ENCODE measurements around the gene QRICH2.

DNA sequence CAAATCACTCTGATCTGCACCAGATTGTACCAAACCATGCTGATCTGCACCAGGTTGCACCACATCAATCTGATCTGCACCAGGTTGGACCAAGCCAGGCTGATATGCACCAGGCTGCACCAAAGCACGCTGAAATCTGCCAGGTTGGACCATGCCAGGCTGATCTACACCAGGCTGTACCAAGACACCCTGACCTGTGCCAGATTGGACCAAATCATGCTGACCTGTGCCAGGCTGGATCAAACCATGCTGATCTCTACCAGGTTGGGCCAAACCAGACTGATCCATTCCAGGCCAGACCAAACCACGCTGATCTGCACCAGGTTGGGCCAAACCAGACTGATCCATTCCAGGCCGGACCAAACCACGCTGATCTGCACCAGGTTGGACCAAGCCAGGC, 15.5 kb downstream of the QRICH2 start:
- TF ChIP-seq CTCF (IDR thresholded peaks at IDR 0.05 in 4 of 5, conservative IDR thresholded peaks at IDR 0.05 in 1 of 5) = no peak
- TF ChIP-seq POLR2A (IDR thresholded peaks at IDR 0.05) = no peak
